Adrenal gland (tissue), 5 donors: ENCODE results near the gene EQTN.

Experiments
- CTCF ChIP-seq, 6 experiments: fragments of 450-650 bp in 4 of 6; fragments of 200-600 bp in 2 of 6; sonication (generic) in 1 of 6; IDR thresholded peaks; 1 replicate in 5 of 6; 2 replicates in 1 of 6; pipeline versions ENCODE4 v1.5.1 to v1.8.0; 2016 to 2021; ENCODE audit warnings: antibody characterized with exemption in 6 of 6, mild to moderate bottlenecking in 2 of 6, moderate library complexity in 1 of 6
- POLR2A ChIP-seq, 2 donors: fragments of 450-650 bp; IDR thresholded peaks; one replicate each; pipeline ENCODE4 v1.6.1; 2017; ENCODE audit warnings: antibody characterized with exemption in 2 of 2, mild to moderate bottlenecking in 2 of 2, moderate library complexity in 1 of 2
- donor health status: DM: no; HTN: no; CAD: no.

- TF ChIP-seq CTCF (IDR thresholded peaks at IDR 0.05) (no peak), POLR2A (IDR thresholded peaks at IDR 0.05) (no peak)
Observed at GRCh38 chr9:27335075-27335474, 38.1 kb upstream of the EQTN start.
